Breast epithelium (tissue), 3 donors: ENCODE data around the gene CNOT6L.

Source experiments
- CTCF ChIP-seq, 3 donors: fragments of 450-650 bp; IDR thresholded peaks; one replicate each; pipeline ENCODE4 v1.5.1; 2016 to 2017; ENCODE audit warnings: antibody characterized with exemption in 3 of 3, mild to moderate bottlenecking in 3 of 3, moderate library complexity in 3 of 3
- POLR2AphosphoS5 ChIP-seq, 3 donors: sonication (generic); formaldehyde crosslinking; IDR thresholded peaks; one replicate each; pipeline ENCODE4 v1.6.1; 2017; ENCODE audit warnings: antibody characterized with exemption in 3 of 3

GRCh38 chr4:77816546-77816945, 2.6 kb downstream of the CNOT6L start:
- TF ChIP-seq CTCF (IDR thresholded peaks at IDR 0.05) (no peak), POLR2AphosphoS5 (IDR thresholded peaks at IDR 0.05) (no peak)
